HL-60 (cell line): ENCODE results near the gene FOXRED2.

ENCODE experiments used
- DNase-seq, 2 experiments: peaks; one replicate each; pipeline ENCODE4 v3.0.0-alpha.2; 2010 to 2020; ENCODE audit warnings: low read depth in 1 of 2, low spot score in 1 of 2
- H3K27ac ChIP-seq: fragments of 250-450 bp; sonication (Bioruptor Pico); replicated peaks from 2 replicates; pipeline ENCODE4 v1.5.1; 2020; ENCODE audit warnings: mild to moderate bottlenecking, moderate library complexity
- H3K27me3 ChIP-seq: fragments of 250-450 bp; sonication (Bioruptor Pico); 2 replicates; pipeline ENCODE4 v1.5.1; 2021; ENCODE audit warnings: mild to moderate bottlenecking, moderate library complexity; ENCODE audit not compliant: insufficient read depth, poor library complexity, severe bottlenecking
- H3K4me3 ChIP-seq: replicated peaks from 2 replicates; pipeline ENCODE4 v1.5.1; 2011; ENCODE audit warnings: mild to moderate bottlenecking, control low read depth, low read length; ENCODE audit not compliant: insufficient read depth
- CTCF ChIP-seq: IDR thresholded peaks from one replicate; pipeline ENCODE4 v1.5.1; 2011; ENCODE audit warnings: low read length, control low read depth, inconsistent platforms; ENCODE audit not compliant: insufficient read depth
- GABPA ChIP-seq: IDR thresholded peaks from 2 replicates; pipeline ENCODE4 v1.6.1; 2012; ENCODE audit warnings: low read depth
- POLR2AphosphoS5 ChIP-seq: IDR thresholded peaks from 2 replicates; pipeline ENCODE4 v1.6.1; 2012; ENCODE audit warnings: low read depth
- REST ChIP-seq: IDR thresholded peaks from 2 replicates; pipeline ENCODE4 v1.6.1; 2012; ENCODE audit warnings: low read depth; ENCODE audit not compliant: insufficient replicate concordance
- SPI1 ChIP-seq: IDR thresholded peaks from 2 replicates; pipeline ENCODE4 v1.6.1; 2012; ENCODE audit warnings: low read depth, mild to moderate bottlenecking, borderline replicate concordance

Gene FOXRED2

GRCh38 chr22:36463783-36464184, 43.1 kb downstream of the FOXRED2 start:
- no peaks in the 10 kb centered on the region for H3K27me3 ChIP-seq
- DNase-seq, result no peak
- no peak overlapping the region for H3K4me3 ChIP-seq
- TF ChIP-seq SPI1 (no peak), CTCF (no peak), REST (no peak), GABPA (no peak), POLR2AphosphoS5 (no peak)
- no peak overlapping the region for H3K27ac ChIP-seq

- TF ChIP-seq SPI1 (no peak), GABPA (no peak), POLR2AphosphoS5 (no peak)
- Histone ChIP-seq H3K4me3 (no peak overlapping the region), H3K27me3 (no peaks in the 10 kb centered on the region), H3K27ac (no peak overlapping the region)
- DNase-seq, result no peak
Observed at GRCh38 chr22:36461665-36462649, 44.9 kb downstream of the FOXRED2 start.

GRCh38 chr22:36460202-36460601, 46.6 kb downstream of the FOXRED2 start:
- Histone ChIP-seq H3K27ac (no peak overlapping the region), H3K27me3 (no peaks in the 10 kb centered on the region), H3K4me3 (no peak overlapping the region)
- no peak for DNase-seq
- TF ChIP-seq CTCF (no peak), POLR2AphosphoS5 (no peak), GABPA (no peak), REST (no peak), SPI1 (no peak)

GRCh38 chr22:36457688-36458450, 49.0 kb downstream of the FOXRED2 start:
- H3K4me3 ChIP-seq, result no peak overlapping the region
- DNase-seq, result no peak
- no peaks in the 10 kb centered on the region for H3K27me3 ChIP-seq
- H3K27ac ChIP-seq, result no peak overlapping the region
- TF ChIP-seq POLR2AphosphoS5 (no peak), CTCF (no peak), GABPA (no peak), REST (no peak), SPI1 (no peak)
